HT-29 (cell line): ENCODE data around the gene CDC14A. TPM values are rescaled to one million over a fixed set of nuclear protein-coding genes. Genes with fewer than 3 reads are reported as not detected.

Experiments
- DNase-seq: peaks from one replicate; pipeline ENCODE4 v3.0.0-alpha.2; 2015; ENCODE audit warnings: low spot score
- total RNA-seq: library from RNA; depleted of rRNA; stranded (reverse); fragments of >200 nt; shearing (Covaris generic); gene quantifications from 2 replicates; pipeline ENCODE4 v1.2.3, GENCODE V29; 2014

Gene CDC14A
- total RNA-seq, 1 experiment from 2014 or later: 15.6 TPM

DNA sequence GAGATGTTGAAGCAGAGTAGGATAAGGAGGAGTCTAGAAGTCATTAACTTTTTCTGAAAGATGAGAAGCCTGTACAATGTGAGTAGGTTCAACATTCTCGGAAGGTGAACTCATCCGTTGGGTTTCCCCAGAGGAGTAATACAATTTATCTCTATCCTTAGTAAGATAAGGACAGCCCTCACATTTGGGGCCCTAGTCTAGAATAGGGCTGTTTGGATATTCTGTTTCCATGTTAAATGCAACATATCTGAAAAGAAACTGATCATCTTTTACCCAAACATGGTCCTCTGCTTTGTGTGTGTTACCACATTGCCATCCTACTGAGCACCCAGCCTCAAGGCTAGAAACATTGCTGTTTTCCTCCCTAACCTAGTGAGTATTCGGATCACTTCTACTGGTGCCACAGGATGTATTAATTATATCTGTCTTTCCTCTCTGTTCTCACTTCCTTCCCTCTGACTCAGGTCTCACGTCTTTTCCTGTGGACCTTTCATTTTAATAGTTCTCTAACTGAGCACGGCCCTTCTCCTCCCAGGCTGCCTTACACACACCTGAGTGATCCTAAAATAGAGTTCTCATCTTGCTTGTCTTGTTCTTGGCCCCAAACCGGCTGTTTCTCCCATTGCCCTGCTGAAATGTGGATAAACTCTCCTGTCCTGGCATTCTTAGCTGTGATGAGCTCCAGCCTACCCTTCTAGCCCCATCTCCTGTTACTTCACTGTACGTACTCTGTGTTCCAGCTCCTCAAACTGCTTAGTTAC lies 91.7 kb downstream of the CDC14A start:
- no peak for DNase-seq

DNA sequence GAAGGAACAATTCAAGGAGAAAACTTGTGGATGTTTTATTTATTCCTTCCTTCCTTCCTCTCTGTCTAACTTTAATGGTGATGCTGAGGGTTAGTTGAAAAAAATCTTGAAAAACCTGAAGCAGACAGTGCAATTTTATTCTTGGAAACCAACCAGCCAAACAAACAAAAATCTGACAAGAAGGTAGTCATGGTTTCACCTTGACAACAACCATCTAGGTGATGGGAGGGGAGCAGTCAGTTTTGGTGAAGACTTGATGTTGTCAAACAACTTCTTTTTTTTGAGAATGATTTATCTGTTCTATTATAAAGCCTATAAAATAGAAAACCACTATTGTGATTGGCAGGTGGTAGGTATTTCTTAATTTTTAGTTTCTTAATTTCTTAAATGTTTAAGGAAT lies 93.3 kb downstream of the CDC14A start:
- no peak for DNase-seq

DNA sequence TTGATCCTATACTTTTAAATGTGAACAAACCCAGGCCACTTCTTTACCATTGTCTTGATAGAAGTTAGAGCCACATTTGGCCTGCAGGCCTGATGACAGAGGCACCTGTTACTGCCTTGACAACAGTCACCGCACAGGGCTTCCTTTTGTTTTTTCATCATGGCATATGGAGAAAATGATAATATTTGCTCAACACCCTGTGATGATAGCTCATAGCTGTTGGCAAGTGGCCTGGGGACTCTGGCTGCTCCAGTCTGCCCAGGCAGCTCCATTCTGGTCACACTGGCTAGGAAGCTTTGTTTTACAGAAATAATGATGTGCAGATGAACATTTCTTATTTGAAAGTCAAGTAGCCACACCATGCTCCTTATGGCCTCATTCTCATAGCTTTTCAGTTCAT lies 96.1 kb downstream of the CDC14A start:
- no peak for DNase-seq

DNA sequence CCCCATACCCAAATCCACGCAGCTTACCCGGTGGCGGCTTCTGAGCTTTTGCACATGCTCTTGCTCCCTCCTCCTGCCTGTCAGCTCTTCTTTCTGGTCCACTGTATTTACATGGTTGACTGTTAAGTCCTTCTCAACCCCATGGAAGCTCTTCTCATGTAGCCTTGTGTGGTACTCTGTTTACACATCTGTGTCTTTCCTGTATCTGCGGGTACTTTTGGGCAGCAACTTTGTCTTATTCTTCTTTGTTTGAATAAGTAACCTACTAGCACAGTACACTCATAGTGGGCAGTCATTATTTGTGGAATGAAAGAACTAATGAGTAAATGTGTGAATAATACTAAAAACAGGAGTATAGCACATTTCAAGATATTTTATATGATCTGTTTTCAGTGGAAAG lies 97.2 kb downstream of the CDC14A start:
- no peak for DNase-seq

DNA sequence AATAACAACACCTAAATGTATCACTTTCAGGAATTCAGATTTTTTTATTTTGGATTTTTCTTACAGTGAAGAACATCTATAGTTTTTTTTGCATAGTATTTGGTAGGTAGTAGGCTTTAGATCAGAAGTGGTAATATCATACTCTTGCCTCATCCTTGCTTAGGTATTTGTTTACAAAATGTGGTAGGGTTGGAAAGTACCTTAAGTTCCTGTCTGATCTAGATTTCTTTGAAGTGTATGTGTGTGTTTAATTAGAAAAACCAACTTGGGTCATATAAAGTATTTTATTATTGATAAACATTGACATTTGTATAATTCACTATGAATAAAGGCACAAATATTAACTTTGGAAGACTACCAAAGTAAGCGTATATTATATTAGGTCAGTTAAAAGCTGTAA lies 100.3 kb downstream of the CDC14A start:
- DNase-seq: no peak

DNA sequence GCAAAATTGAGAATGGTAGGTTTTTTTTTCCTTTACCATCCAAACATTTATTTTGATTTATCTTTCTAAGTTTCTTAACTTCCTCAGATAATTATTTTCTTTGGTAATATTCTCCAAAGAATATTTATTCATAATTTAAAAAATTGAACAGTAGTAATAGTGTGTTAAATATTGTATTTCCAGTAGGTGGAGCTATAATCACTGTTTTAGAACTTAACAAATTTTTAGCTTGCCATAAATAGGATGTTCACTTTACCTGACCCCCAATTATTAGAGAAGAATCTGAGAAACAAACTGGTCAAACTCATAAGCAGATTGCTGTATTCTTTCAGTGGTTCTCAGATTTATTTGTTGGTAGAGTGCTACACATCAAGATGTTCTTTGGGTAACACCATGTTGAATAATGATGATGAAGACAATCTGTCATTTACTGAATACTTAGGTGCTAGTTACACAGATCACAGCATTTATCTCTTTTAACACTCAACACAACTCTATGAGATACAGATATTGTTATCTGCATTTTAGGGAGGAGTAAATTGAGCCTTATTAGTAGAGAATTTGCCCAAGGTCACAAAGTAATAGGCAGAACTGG lies 103.3 kb downstream of the CDC14A start:
- peak; percentile 29 for DNase-seq

DNA sequence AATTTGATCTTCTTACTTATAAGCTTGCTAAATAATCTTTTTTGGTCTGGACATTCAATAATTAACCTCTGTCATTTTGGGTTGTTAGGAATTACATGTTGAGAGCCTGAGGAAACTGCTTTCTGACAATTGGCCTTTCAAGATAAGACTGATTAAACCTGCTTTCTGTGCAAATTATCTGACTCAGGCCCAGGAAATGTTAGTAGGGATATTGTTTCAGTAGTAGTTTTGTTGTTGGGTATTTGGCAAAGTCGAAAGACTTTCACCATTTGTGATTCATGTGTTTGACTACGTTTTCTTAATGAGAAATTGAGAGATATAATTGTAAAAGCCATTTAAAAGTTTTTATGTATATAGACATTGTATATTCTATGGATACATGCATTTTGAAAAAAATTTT lies 104.6 kb downstream of the CDC14A start:
- no peak for DNase-seq

DNA sequence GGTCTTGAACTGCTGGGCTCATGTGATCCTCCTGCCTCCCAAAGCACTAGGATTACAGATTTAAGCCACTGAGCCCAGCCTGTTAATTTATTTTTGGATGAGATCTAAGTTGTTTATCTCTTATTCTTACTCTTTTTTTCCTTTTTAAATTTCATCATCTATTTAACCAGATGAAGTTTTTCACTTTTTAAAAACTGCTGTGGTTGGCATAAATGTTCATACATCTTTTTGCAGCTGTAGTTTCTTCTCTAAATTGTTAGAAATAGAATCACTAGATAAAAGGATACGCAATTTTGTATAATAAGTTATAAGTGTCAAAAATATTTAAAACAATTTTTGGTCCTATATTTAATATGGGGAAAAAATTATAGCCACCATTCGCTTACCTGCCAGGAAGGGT lies 105.4 kb downstream of the CDC14A start:
- no peak for DNase-seq

DNA sequence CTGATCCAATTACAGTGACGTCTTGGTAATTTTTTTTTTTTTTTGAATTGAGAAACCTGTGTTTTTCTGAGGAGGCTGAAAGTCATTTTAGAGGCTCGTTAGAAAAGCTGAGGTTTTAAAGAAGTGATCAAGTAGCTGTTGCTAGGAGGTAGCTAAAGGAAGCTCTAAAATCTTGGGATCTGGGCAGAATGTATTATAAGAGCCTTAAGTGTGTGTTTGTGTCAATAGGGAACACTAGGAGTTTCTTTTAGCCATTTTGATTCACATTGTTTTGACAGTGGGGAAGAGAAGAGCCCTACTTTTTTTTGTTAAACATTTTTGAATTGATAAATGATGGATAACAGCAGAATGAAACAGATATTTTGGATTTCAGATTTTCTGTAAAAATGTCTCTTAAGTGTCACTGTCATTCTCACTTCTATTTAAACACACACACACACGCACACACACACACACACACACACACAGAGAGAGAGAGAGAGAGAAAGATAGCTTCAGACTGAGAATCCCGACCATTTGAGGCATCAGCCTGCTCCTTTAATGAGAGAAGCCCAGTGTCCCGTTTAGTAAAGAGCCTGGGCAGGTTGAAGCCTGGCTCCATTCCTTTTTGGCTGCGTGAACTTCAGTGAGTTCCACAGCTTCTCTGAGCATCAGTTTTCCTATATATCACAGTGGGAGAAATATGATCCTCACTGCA lies 106.5 kb downstream of the CDC14A start:
- DNase-seq: no peak

DNA sequence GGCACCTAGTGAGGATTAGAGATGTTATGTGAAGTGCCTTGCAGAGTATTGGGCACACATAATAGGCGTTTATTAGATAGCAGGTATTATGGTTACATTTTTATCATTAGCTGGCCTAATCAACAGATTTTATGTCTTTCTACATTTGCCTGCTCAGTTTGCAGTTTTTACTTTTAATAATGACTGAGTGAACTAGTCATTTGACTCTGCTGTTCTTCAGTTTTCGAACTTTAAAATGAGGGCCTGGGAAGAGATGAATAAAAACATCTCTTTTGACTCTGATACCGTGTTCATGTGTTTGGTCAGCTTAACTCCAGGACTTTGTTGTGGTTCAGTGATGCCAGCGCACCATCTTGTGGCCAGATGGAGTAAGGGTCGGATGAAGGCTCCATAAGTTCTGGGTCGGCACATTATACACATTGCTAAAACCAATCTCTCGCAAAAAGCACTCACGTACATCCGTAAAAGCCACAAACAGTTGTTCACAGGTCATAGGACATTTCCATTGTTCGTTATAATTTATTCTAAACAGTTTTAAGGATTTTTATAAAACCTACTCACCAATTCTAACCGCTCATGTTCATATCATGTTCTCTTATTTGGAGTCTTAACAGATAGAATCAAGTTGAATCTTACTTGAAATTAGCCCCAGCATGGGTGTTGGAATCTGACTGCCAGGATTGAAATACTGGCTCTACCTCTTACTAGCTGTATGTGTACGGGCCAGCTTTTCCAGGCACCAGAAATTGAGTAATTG lies 107.2 kb downstream of the CDC14A start:
- DNase-seq: peak; percentile 86

DNA sequence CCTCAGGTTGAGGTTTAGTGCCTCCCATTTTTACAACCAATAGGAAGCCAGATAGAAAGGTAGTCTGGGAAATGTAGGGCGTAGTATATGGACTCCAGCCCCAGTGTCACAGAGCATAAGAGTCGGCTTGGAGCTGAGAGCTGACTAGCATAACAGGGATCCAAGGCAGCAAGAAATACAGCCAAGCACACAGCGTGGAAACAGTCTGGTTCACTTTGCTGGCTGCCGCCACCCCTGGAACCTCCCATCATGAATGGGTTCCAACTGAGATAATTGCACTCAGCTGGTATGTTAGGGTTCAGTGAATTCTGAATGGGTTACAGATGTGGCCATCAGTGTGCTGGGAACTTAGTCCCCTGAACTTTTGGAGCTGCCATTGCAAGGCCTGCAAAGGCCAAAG lies 108.9 kb downstream of the CDC14A start:
- no peak for DNase-seq

DNA sequence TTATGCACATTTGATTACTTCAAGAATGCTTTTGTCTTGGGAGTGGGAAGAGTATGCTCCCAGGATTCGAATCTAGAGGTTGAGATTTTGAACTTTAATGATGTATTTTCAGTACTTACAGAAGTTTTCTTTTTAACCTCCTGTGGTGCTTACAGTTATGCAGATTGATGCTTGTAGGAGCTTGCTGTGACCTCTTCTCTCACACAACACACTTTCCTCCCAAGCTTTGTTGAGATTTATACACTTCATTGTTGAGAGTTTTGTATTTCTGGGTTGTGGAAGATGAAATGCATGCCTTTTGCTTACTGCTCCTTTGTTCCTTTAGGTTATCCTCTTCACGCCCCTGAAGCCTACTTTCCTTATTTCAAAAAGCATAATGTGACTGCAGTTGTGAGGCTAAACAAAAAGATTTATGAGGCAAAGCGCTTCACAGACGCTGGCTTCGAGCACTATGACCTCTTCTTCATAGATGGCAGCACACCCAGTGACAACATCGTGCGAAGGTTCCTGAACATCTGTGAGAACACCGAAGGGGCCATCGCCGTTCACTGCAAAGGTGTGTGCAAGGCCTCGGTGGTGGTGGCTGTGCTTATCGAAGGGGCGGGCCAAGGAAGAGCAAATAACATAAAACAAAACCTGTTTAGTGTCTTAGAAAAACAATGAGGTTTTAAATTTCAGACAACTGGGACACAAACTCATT lies 110.2 kb downstream of the CDC14A start:
- DNase-seq: no peak

DNA sequence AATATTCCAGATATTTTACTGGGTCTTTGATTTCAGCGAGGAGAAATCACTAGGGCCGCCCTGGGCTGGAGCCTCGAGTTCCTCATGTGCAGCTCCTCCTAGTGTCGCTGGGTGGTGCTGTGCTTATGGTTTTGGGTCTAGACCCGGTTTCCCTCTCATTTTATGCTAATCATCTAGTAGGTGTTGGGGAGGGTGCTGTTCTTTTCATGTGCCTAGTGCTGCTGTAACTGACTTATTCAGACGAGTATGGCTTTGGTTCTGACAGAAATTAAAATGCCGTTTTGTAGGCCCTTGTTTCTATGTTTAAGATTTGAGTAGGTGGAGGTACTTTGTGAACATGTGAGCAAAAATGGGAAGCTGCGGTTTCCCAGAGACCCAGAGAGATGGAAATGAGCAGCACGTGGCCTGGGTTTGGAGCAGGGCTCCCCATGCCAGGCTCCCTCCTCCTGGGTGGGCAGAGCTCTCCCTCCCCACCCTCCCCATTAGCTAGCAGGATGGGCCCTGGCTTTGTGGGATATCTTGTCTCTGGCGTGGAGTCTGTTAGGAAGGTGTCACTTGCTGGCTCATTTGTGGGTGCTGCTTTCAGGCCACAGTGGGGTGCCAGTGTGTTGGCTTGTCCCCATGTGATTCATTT lies 111.6 kb downstream of the CDC14A start:
- peak; percentile 74 for DNase-seq

DNA sequence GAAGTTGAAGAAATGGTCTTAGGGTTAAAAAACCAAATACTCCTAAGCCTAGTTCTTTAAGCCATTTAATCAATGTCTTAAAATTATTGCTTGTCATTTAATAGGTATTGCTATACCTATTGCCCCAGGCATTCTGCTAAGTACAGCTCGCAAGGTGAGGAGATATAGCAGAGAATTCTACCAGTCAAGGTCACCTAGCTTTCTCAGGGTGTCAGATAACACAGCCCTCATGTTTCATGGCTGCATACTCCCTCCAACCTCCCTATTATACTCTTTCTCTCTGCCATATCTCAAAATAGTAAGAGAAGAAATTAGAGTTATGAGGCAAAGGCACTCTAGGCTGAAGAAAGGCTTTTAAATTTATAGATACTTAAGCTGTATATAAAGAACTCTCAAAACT lies 117.3 kb downstream of the CDC14A start:
- DNase-seq: no peak

DNA sequence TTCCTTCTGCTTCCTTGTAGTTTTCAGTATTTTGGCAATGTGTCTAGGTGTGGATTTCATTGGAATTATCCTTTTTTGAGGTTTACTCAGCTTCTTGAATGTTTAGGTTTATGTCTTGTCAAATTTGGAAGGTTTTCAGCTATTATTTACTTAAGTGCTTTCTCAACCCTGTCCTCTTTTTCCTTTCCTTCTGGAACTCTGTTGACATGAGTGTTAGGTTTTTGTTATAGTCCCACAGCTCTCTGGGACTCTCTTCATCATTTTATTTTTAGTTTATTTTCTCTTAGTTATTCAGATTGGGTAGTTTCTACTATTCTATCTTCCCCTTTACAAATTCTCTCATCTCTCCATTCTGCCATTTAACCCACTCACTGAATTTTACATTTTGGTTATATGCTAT lies 122.5 kb downstream of the CDC14A start:
- no peak for DNase-seq

DNA sequence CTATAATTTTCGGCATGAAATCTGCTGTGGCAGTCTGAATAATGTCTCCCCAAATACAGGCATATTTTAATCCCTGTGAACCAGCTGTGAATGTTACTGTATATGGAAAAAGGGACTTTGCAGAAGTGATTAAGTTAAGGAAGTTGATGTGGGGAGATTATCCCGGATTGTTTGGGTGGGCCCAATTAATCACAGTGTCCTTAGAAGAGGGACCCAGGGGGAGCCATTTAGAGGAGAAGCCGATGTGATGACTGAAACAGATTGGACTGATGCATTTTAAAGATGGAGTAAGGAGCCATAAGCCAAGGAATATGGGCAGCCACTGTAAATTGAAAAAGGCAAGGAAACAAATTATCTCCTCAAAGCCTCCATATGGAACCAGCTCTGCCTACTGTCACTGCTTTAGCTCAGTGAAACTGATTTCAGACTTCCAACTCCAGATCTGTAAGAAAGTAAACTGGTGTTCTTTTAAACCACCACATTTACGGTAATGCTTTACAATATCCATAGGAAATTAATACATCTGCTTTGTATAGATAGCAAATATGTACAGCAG lies 124.5 kb downstream of the CDC14A start:
- DNase-seq: no peak

DNA sequence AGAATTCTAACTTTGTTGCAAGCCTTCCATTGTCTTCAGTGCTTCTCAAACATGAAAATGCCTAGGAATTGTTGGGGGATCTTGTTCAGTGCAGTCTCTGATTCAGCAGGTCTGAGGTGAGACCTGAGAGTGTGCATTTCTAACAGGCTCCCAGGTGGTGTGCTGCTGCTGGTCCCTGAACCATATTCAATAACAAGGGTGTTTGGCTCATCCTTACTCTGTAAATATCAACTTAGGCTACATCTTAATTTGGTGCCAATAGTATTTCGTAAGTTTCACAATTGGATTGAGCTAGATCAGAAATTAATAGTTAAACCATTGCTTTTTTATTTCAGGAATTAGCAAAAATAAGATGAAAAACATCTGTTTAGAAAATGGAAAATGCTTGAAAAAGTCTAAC lies 126.5 kb downstream of the CDC14A start:
- no peak for DNase-seq

DNA sequence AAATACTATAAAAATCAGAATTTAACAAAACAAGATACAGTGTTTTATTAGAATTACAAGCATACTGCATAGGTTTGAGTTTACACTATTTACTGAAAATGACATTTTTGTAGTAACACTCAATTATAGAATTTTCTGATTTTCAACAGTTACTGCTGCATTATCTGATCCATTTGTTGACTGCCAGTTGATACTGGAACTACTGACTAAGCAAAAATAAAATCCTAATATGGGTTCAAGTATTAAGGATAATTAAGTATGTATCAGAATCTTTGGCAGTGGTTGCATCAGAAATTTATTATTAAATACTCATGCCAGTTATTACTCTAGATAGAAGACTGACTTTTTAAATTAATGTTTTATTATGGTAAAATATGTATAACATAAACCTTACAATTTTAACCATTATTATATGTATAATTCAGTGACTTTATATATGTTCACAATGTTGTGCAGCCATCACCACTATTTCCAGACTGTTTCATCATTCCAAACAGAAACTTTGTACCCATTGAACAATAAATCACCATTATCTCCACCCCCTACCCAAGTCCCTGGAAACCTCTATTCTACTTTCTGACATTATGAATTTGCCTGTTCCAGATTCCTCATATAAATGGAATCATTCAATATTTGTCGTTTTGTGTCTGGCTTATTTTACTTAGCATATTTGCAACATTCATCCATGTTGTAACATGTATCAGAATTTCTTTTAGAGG lies 127.5 kb downstream of the CDC14A start:
- DNase-seq: no peak

DNA sequence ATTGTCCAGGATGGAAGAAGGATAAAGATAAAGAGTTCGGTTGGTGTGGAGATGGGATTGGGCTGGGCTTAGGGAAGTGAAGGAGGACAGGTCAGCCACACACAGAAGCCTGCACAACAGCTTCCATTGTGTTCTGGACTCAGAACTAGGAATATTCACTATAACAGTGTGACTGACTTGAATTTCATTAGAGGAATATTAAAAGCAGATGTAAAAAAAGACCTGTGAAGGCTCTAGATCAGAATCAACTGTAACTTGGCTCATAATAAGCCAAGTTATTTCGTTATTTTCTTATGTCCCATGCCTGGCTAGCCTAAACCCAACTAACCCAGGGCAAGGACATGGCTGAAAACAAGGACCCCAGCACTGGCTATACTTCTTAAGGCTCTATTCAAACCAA lies 129.0 kb downstream of the CDC14A start:
- no peak for DNase-seq

DNA sequence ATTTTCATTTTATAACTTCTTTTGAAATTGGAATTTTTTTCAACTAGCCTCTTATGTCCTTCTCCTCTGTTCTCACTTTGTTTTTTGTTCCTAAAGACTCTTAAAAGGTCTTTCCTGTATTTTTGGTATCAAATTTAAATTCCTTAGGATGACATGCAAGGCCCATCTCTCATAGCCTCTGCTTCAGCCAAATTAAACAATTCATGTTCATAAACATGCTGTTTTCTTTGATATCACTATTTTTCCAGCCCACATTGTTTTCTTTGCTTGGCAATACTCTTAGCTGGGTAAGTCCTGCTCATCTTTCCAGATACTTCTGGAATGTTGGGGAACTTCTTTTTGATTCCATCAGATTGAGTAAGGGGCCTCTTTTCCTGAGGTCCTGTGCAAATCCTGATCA lies 129.9 kb downstream of the CDC14A start:
- no peak for DNase-seq
